Panc1 (cell line): Measurements from ENCODE around the gene CNPY3. TPM values are rescaled to one million over a fixed set of nuclear protein-coding genes. Genes with fewer than 3 reads are reported as not detected.
"Not testable (repeated sequence)": the region's sequence is repeated elsewhere in the genome, so short reads cannot be mapped to it uniquely, and the experiment has no call there.

ENCODE experiments used
- ATAC-seq: fragments of 200-7000 bp; cut with Tn5 transposase; 2 replicates; pipeline ENCODE4 v1.9.1; 2020; ENCODE audit warnings: mild to moderate bottlenecking, moderate library complexity
- BruUV-seq: library from RNA; stranded (reverse); fragments of 400-500 nt; replicated peaks from 2 replicates; lab custom pipeline; 2021; lab: Mats Ljungman, UMichigan
- CTCF ChIA-PET: fragments of 300-600 bp; sonication (Branson Sonifier 250); formaldehyde crosslinking; loops from one replicate; lab custom pipeline; 2022; ENCODE audit warnings: antibody characterized with exemption; lab: Charles Lee
- POLR2A ChIA-PET: fragments of 300-600 bp; sonication (Branson Sonifier 250); formaldehyde crosslinking; loops from one replicate; lab custom pipeline; 2022; ENCODE audit warnings: antibody characterized with exemption; lab: Charles Lee
- DNase-seq: peaks from one replicate; pipeline ENCODE4 v3.0.0-alpha.2; 2010; ENCODE audit warnings: low read depth, low spot score
- H3K27ac ChIP-seq: 2 replicates; pipeline ENCODE4 v1.5.1; 2011; ENCODE audit warnings: mild to moderate bottlenecking, low read length, inconsistent platforms
- H3K27me3 ChIP-seq: fragments of 200-500 bp; sonication (Bioruptor generic); 2 replicates; pipeline ENCODE4 v1.6.0; 2014; ENCODE audit warnings: low read length, inconsistent platforms; ENCODE audit not compliant: control insufficient read depth, insufficient read depth
- H3K36me3 ChIP-seq: fragments of 200-500 bp; sonication (Bioruptor generic); 2 replicates; pipeline ENCODE4 v1.5.1; 2014; ENCODE audit warnings: inconsistent platforms, mild to moderate bottlenecking, low read length, moderate library complexity; ENCODE audit not compliant: control insufficient read depth, insufficient read depth
- H3K4me1 ChIP-seq: 2 replicates; pipeline ENCODE4 v1.5.1; 2011; ENCODE audit warnings: inconsistent platforms, mild to moderate bottlenecking, low read length, moderate library complexity; ENCODE audit not compliant: control insufficient read depth, insufficient read depth
- H3K4me3 ChIP-seq, 2 experiments: 2 replicates each; pipeline ENCODE4 v1.5.1; 2011 to 2012; ENCODE audit warnings: low read depth in 2 of 2, low read length in 2 of 2, mild to moderate bottlenecking in 2 of 2, inconsistent platforms in 1 of 2, moderate library complexity in 1 of 2
- H3K9me3 ChIP-seq: fragments of 200-500 bp; sonication (Bioruptor generic); 2 replicates; pipeline ENCODE4 v1.5.1; 2014; ENCODE audit warnings: low read depth, mild to moderate bottlenecking, inconsistent platforms, low read length, moderate library complexity; ENCODE audit not compliant: control insufficient read depth, insufficient read depth
- CTCF ChIP-seq: fragments of 450-650 bp; IDR thresholded peaks from 2 replicates; pipeline ENCODE4 v1.5.1; 2017; ENCODE audit warnings: mild to moderate bottlenecking
- POLR2AphosphoS5 ChIP-seq: IDR thresholded peaks from 2 replicates; pipeline ENCODE4 v1.6.1; 2012; ENCODE audit warnings: mild to moderate bottlenecking, low read depth, low read length, moderate library complexity
- SIN3A ChIP-seq: IDR thresholded peaks from 2 replicates; pipeline ENCODE4 v1.6.1; 2012; ENCODE audit warnings: low read depth, mild to moderate bottlenecking, low read length, moderate library complexity, borderline replicate concordance; ENCODE audit not compliant: insufficient read depth
- TCF7L2 ChIP-seq: IDR thresholded peaks from 2 replicates; pipeline ENCODE4 v1.6.1; 2011; ENCODE audit warnings: mild to moderate bottlenecking, low read depth, low read length, inconsistent platforms
- in situ Hi-C: cut with HindIII; loops from 2 replicates; pipeline ENCODE4 v1.10.0; 2016; ENCODE audit warnings: low sequenced_read_pairs, low pct_unique_long_range_greater_than_20kb
- intact Hi-C: fragments of 100-400 bp; cut with micrococcal nuclease; formaldehyde crosslinking; loops from one replicate; pipeline ENCODE4 v1.10.0; 2022; ENCODE audit not compliant: unreplicated experiment
- total RNA-seq: library from RNA; stranded (reverse); gene quantifications from one replicate; pipeline ENCODE4 v1.2.1, GENCODE V29; 2021; ENCODE audit not compliant: unreplicated experiment
- TF ChIP-seq, protein P1 (sequence below), 2 experiments: IDR thresholded peaks; 2 replicates each; pipeline ENCODE4 v1.6.1; 2011 to 2012; ENCODE audit warnings: low read depth in 2 of 2, control low read depth in 1 of 2, low read length in 1 of 2, mild to moderate bottlenecking in 1 of 2, moderate library complexity in 1 of 2; ENCODE audit not compliant: insufficient read depth in 1 of 2

Gene CNPY3
- total RNA-seq, 1 experiment from 2014 or later, result 72.8 TPM

GRCh38 chr6:42941356-42941755 is 12.1 kb downstream of the CNPY3 start:
- CTCF ChIA-PET, result not testable (repeated sequence)

DNA sequence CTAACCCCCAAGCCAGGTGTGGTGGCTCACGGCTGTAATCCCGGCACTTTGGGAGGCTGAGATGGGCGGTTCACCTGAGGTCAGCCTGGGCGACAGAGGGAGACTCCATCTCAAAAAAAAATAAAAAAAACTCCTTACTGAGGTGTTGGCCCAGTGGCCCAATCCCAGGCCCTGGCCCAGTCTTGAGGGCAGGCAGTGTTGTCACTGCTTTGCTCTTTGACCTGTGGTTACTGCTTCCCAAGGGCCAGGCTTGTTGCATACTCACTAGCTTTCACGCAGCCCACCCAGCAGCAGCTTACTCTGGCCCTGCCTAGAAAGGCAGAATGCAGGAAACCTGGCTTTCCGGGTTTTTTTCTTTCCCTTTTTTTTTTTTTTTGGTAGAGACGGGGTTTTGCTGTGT is 13.2 kb downstream of the CNPY3 start:
- no peak overlapping the region for H3K27ac ChIP-seq
- ATAC-seq, result no peak
- in situ Hi-C loops (no loop called here), intact Hi-C loops (no loop called here)
- ChIA-PET POLR2A (no interaction called here), CTCF (no interaction called here)
- no peak overlapping the region for H3K4me3 ChIP-seq
- BruUV-seq, result no TSS peak
- H3K36me3 ChIP-seq, result no peaks in the 10 kb centered on the region
- H3K9me3 ChIP-seq, result no peaks in the 10 kb centered on the region
- no peak for TF ChIP-seq POLR2AphosphoS5
- H3K27me3 ChIP-seq, result no peaks in the 10 kb centered on the region
- DNase-seq, result no peak
- no peaks in the 10 kb centered on the region for H3K4me1 ChIP-seq

More at GRCh38 chr6:42941356-42941755, 12.1 kb downstream of the CNPY3 start:
- H3K4me3 ChIP-seq, DNase-seq, H3K27me3 ChIP-seq, H3K27ac ChIP-seq, ATAC-seq, H3K36me3 ChIP-seq, intact Hi-C loops, in situ Hi-C loops, BruUV-seq, H3K4me1 ChIP-seq, H3K9me3 ChIP-seq, POLR2A ChIA-PET: not testable (repeated sequence)

- ChIA-PET CTCF (no interaction called here), POLR2A (no interaction called here)
- TF ChIP-seq SIN3A (no peak), TCF7L2 (no peak), POLR2AphosphoS5 (no peak), CTCF (no peak)
- TF ChIP-seq, protein P1, sequence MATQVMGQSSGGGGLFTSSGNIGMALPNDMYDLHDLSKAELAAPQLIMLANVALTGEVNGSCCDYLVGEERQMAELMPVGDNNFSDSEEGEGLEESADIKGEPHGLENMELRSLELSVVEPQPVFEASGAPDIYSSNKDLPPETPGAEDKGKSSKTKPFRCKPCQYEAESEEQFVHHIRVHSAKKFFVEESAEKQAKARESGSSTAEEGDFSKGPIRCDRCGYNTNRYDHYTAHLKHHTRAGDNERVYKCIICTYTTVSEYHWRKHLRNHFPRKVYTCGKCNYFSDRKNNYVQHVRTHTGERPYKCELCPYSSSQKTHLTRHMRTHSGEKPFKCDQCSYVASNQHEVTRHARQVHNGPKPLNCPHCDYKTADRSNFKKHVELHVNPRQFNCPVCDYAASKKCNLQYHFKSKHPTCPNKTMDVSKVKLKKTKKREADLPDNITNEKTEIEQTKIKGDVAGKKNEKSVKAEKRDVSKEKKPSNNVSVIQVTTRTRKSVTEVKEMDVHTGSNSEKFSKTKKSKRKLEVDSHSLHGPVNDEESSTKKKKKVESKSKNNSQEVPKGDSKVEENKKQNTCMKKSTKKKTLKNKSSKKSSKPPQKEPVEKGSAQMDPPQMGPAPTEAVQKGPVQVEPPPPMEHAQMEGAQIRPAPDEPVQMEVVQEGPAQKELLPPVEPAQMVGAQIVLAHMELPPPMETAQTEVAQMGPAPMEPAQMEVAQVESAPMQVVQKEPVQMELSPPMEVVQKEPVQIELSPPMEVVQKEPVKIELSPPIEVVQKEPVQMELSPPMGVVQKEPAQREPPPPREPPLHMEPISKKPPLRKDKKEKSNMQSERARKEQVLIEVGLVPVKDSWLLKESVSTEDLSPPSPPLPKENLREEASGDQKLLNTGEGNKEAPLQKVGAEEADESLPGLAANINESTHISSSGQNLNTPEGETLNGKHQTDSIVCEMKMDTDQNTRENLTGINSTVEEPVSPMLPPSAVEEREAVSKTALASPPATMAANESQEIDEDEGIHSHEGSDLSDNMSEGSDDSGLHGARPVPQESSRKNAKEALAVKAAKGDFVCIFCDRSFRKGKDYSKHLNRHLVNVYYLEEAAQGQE (IDR thresholded peaks at IDR 0.05; ENCODE audit: insufficient read depth in 1 of 2, low read depth in 2 of 2, low read length in 1 of 2), result no peak
- H3K27me3 ChIP-seq, result no peaks in the 10 kb centered on the region
- no peaks in the 10 kb centered on the region for H3K9me3 ChIP-seq
- no peaks in the 10 kb centered on the region for H3K4me1 ChIP-seq
- ATAC-seq (no peak), DNase-seq (no peak)
- intact Hi-C loops, result no loop called here
- H3K4me3 ChIP-seq, result no peak overlapping the region
- H3K36me3 ChIP-seq, result no peaks in the 10 kb centered on the region
- no peak overlapping the region for H3K27ac ChIP-seq
- in situ Hi-C loops, result no loop called here
- TSS peak; percentile 34 for BruUV-seq
Observed at GRCh38 chr6:42947950-42948349, 18.7 kb downstream of the CNPY3 start.
